Measurements from ENCODE around the gene MAMLD1. TPM values are rescaled to one million over a fixed set of nuclear protein-coding genes. Genes with fewer than 3 reads are reported as not detected.

MAMLD1 gene
- total and polyA plus RNA-seq, 2 experiments from 2014 or later = 2.1 to 2.4 TPM

- Histone ChIP-seq H3K4me3 (no peak overlapping the region), H4K20me1 (ENCODE audit: insufficient read depth, poor library complexity, severe bottlenecking) (no peaks in the 10 kb centered on the region), H3K36me3 (replicated peaks; ENCODE audit: insufficient read depth, low read depth) (no peaks in the 10 kb centered on the region), H3K4me2 (no peak overlapping the region), H3K27ac (no peak overlapping the region), H3K9me3 (ENCODE audit: low read depth) (no peaks in the 10 kb centered on the region), H2AFZ (no peak overlapping the region), H3K79me2 (no peaks in the 10 kb centered on the region), H3K9me2 (replicated peaks; ENCODE audit: insufficient read depth) (no peaks in the 10 kb centered on the region), H3K4me1 (ENCODE audit: insufficient read depth) (no peaks in the 10 kb centered on the region), H3K27me3 (no peaks in the 10 kb centered on the region)
- TF ChIP-seq, protein P1, sequence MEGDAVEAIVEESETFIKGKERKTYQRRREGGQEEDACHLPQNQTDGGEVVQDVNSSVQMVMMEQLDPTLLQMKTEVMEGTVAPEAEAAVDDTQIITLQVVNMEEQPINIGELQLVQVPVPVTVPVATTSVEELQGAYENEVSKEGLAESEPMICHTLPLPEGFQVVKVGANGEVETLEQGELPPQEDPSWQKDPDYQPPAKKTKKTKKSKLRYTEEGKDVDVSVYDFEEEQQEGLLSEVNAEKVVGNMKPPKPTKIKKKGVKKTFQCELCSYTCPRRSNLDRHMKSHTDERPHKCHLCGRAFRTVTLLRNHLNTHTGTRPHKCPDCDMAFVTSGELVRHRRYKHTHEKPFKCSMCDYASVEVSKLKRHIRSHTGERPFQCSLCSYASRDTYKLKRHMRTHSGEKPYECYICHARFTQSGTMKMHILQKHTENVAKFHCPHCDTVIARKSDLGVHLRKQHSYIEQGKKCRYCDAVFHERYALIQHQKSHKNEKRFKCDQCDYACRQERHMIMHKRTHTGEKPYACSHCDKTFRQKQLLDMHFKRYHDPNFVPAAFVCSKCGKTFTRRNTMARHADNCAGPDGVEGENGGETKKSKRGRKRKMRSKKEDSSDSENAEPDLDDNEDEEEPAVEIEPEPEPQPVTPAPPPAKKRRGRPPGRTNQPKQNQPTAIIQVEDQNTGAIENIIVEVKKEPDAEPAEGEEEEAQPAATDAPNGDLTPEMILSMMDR (IDR thresholded peaks at IDR 0.05; ENCODE audit: poor library complexity) = no peak
- TF ChIP-seq EZH2phosphoT487 (IDR thresholded peaks at IDR 0.05; ENCODE audit: low read depth, severe bottlenecking, unreplicated experiment) (no peak), EZH2 (IDR thresholded peaks at IDR 0.05; ENCODE audit: borderline replicate concordance) (no peak)
- WGBS (ENCODE audit: low lambda C conversion rate, missing lambda C conversion rate) = 67% methylated on average over 6 of the region's 6 CpGs
- no peak for DNase-seq (ENCODE audit: low spot score)
Measured at GRCh38 chrX:150537851-150538250, 174.7 kb downstream of the MAMLD1 start.

GRCh38 chrX:150540965-150541364 is 177.8 kb downstream of the MAMLD1 start:
- DNase-seq (ENCODE audit: low spot score) = no peak
- 65% methylated on average over 6 of the region's 6 CpGs for WGBS (ENCODE audit: low lambda C conversion rate, missing lambda C conversion rate)
- no peaks in the 10 kb centered on the region for H4K20me1 ChIP-seq (ENCODE audit: insufficient read depth, poor library complexity, severe bottlenecking)
- H3K27me3 ChIP-seq = no peaks in the 10 kb centered on the region
- no peaks in the 10 kb centered on the region for H3K36me3 ChIP-seq (replicated peaks; ENCODE audit: insufficient read depth, low read depth)
- no peaks in the 10 kb centered on the region for H3K9me2 ChIP-seq (replicated peaks; ENCODE audit: insufficient read depth)
- no peaks in the 10 kb centered on the region for H3K9me3 ChIP-seq (ENCODE audit: low read depth)
- H3K4me1 ChIP-seq (ENCODE audit: insufficient read depth) = no peaks in the 10 kb centered on the region
- no peak overlapping the region for H3K4me2 ChIP-seq
- H3K27ac ChIP-seq = no peak overlapping the region
- H3K79me2 ChIP-seq = no peaks in the 10 kb centered on the region
- no peak overlapping the region for H2AFZ ChIP-seq
- H3K4me3 ChIP-seq = no peak overlapping the region
- no peak for TF ChIP-seq EZH2 (IDR thresholded peaks at IDR 0.05; ENCODE audit: borderline replicate concordance)
- TF ChIP-seq, protein P1 (IDR thresholded peaks at IDR 0.05; ENCODE audit: poor library complexity) = no peak
- no peak for TF ChIP-seq EZH2phosphoT487 (IDR thresholded peaks at IDR 0.05; ENCODE audit: low read depth, severe bottlenecking, unreplicated experiment)

DNA sequence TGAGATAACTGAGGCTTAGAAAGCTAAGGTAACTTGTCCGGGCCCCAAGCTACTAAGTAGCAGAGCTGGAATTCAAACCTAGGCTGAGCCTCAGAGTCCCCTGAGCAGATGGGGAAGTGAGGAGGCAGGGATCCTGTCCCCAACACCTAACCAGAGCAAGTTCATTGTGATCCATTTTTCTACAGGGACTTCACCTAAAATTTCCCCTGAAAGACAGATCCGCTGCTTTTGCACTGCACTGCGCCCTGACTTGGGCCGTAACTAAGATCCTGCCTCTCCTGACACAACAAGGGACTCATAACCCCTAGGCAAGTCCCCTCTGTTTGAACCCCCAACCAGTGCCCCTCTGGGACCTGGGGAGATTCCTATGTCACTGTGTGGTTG is 179.7 kb downstream of the MAMLD1 start:
- no peaks in the 10 kb centered on the region for H4K20me1 ChIP-seq (ENCODE audit: insufficient read depth, poor library complexity, severe bottlenecking)
- H3K9me3 ChIP-seq (ENCODE audit: low read depth) = no peaks in the 10 kb centered on the region
- no peak overlapping the region for H3K4me3 ChIP-seq
- no peaks in the 10 kb centered on the region for H3K36me3 ChIP-seq (replicated peaks; ENCODE audit: insufficient read depth, low read depth)
- no peak overlapping the region for H3K27ac ChIP-seq
- H3K79me2 ChIP-seq = no peaks in the 10 kb centered on the region
- 94% methylated on average over 4 of the region's 4 CpGs for WGBS (ENCODE audit: low lambda C conversion rate, missing lambda C conversion rate)
- no peak overlapping the region for H2AFZ ChIP-seq
- H3K27me3 ChIP-seq = no peaks in the 10 kb centered on the region
- H3K4me2 ChIP-seq = no peak overlapping the region
- no peak for DNase-seq (ENCODE audit: low spot score)
- no peaks in the 10 kb centered on the region for H3K9me2 ChIP-seq (replicated peaks; ENCODE audit: insufficient read depth)
- H3K4me1 ChIP-seq (ENCODE audit: insufficient read depth) = no peaks in the 10 kb centered on the region
- TF ChIP-seq, protein P1 (IDR thresholded peaks at IDR 0.05; ENCODE audit: poor library complexity) = no peak
- TF ChIP-seq EZH2phosphoT487 (IDR thresholded peaks at IDR 0.05; ENCODE audit: low read depth, severe bottlenecking, unreplicated experiment) = no peak
- TF ChIP-seq EZH2 (IDR thresholded peaks at IDR 0.05; ENCODE audit: borderline replicate concordance) = no peak
